Measurements from ENCODE around the gene PAEP.
"Not testable (repeated sequence)": the region's sequence is repeated elsewhere in the genome, so short reads cannot be mapped to it uniquely, and the experiment has no call there.

Gene PAEP

GRCh38 chr9:135520916-135521607 is 40.5 kb upstream of the PAEP start, which contains the start of gene LCN1:
TSS of gene LCN1 (plus strand) at chr9:135521440. CDS start at chr9:135521498, 58 bp downstream.
- H3K36me3 ChIP-seq (ENCODE audit: control insufficient read depth, insufficient read depth, low read length) = no peaks in the 10 kb centered on the region
- H3K9me3 ChIP-seq (ENCODE audit: control insufficient read depth, low read length) = no peaks in the 10 kb centered on the region
- no peak within 1 kb of the TSS for H3K9ac ChIP-seq (ENCODE audit: low read length)
- no peaks in the 10 kb centered on the region for H3K4me1 ChIP-seq (ENCODE audit: control insufficient read depth, insufficient read depth, low read length)
- H3K27me3 ChIP-seq (ENCODE audit: control insufficient read depth, insufficient read depth, low read length) = no peaks in the 10 kb centered on the region
- H3K4me3 ChIP-seq (ENCODE audit: low read length) = no peak within 1 kb of the TSS

- H3K9ac ChIP-seq (ENCODE audit: low read length) = no peak overlapping the region
- H3K36me3 ChIP-seq (ENCODE audit: control insufficient read depth, insufficient read depth, low read length) = no peaks in the 10 kb centered on the region
- no peaks in the 10 kb centered on the region for H3K4me1 ChIP-seq (ENCODE audit: control insufficient read depth, insufficient read depth, low read length)
- H3K4me3 ChIP-seq (ENCODE audit: low read length) = no peak overlapping the region
- no peaks in the 10 kb centered on the region for H3K27me3 ChIP-seq (ENCODE audit: control insufficient read depth, insufficient read depth, low read length)
- no peaks in the 10 kb centered on the region for H3K9me3 ChIP-seq (ENCODE audit: control insufficient read depth, low read length)
Measured at GRCh38 chr9:135521608-135522095, 39.9 kb upstream of the PAEP start.

GRCh38 chr9:135522137-135522877 is 39.2 kb upstream of the PAEP start:
- no peaks in the 10 kb centered on the region for H3K27me3 ChIP-seq (ENCODE audit: control insufficient read depth, insufficient read depth, low read length)
- H3K4me1 ChIP-seq (ENCODE audit: control insufficient read depth, insufficient read depth, low read length) = no peaks in the 10 kb centered on the region
- H3K9ac ChIP-seq (ENCODE audit: low read length) = no peak overlapping the region
- no peak overlapping the region for H3K4me3 ChIP-seq (ENCODE audit: low read length)
- no peaks in the 10 kb centered on the region for H3K36me3 ChIP-seq (ENCODE audit: control insufficient read depth, insufficient read depth, low read length)
- no peaks in the 10 kb centered on the region for H3K9me3 ChIP-seq (ENCODE audit: control insufficient read depth, low read length)

GRCh38 chr9:135522931-135523330 is 38.6 kb upstream of the PAEP start:
- Histone ChIP-seq H3K27me3 (ENCODE audit: control insufficient read depth, insufficient read depth, low read length) (no peaks in the 10 kb centered on the region), H3K9me3 (ENCODE audit: control insufficient read depth, low read length) (no peaks in the 10 kb centered on the region), H3K9ac (ENCODE audit: low read length) (no peak overlapping the region)

GRCh38 chr9:135523521-135524129 is 37.9 kb upstream of the PAEP start:
- Histone ChIP-seq H3K36me3 (ENCODE audit: control insufficient read depth, insufficient read depth, low read length) (no peaks in the 10 kb centered on the region), H3K27me3 (ENCODE audit: control insufficient read depth, insufficient read depth, low read length) (no peaks in the 10 kb centered on the region), H3K9ac (ENCODE audit: low read length) (no peak overlapping the region), H3K4me3 (ENCODE audit: low read length) (no peak overlapping the region), H3K9me3 (ENCODE audit: control insufficient read depth, low read length) (no peaks in the 10 kb centered on the region), H3K4me1 (ENCODE audit: control insufficient read depth, insufficient read depth, low read length) (no peaks in the 10 kb centered on the region)

More at GRCh38 chr9:135522931-135523330, 38.6 kb upstream of the PAEP start:
- H3K36me3 ChIP-seq (ENCODE audit: control insufficient read depth, insufficient read depth, low read length) = no peaks in the 10 kb centered on the region
- no peak overlapping the region for H3K4me3 ChIP-seq (ENCODE audit: low read length)
- no peaks in the 10 kb centered on the region for H3K4me1 ChIP-seq (ENCODE audit: control insufficient read depth, insufficient read depth, low read length)

GRCh38 chr9:135524130-135524861 is 37.3 kb upstream of the PAEP start:
- H3K9ac ChIP-seq (ENCODE audit: low read length) = no peak overlapping the region
- H3K4me3 ChIP-seq (ENCODE audit: low read length) = no peak overlapping the region
- no peaks in the 10 kb centered on the region for H3K36me3 ChIP-seq (ENCODE audit: control insufficient read depth, insufficient read depth, low read length)
- H3K9me3 ChIP-seq (ENCODE audit: control insufficient read depth, low read length) = no peaks in the 10 kb centered on the region
- no peaks in the 10 kb centered on the region for H3K27me3 ChIP-seq (ENCODE audit: control insufficient read depth, insufficient read depth, low read length)
- H3K4me1 ChIP-seq (ENCODE audit: control insufficient read depth, insufficient read depth, low read length) = no peaks in the 10 kb centered on the region

- Histone ChIP-seq H3K36me3 (ENCODE audit: control insufficient read depth, insufficient read depth, low read length) (no peaks in the 10 kb centered on the region), H3K9ac (ENCODE audit: low read length) (no peak overlapping the region), H3K4me3 (ENCODE audit: low read length) (no peak overlapping the region), H3K9me3 (ENCODE audit: control insufficient read depth, low read length) (no peaks in the 10 kb centered on the region), H3K4me1 (ENCODE audit: control insufficient read depth, insufficient read depth, low read length) (no peaks in the 10 kb centered on the region), H3K27me3 (ENCODE audit: control insufficient read depth, insufficient read depth, low read length) (no peaks in the 10 kb centered on the region)
Measured at GRCh38 chr9:135525241-135526088, 36.1 kb upstream of the PAEP start.

GRCh38 chr9:135526089-135526729 is 35.3 kb upstream of the PAEP start:
- H3K4me3 ChIP-seq (ENCODE audit: low read length) = no peak overlapping the region
- no peaks in the 10 kb centered on the region for H3K4me1 ChIP-seq (ENCODE audit: control insufficient read depth, insufficient read depth, low read length)
- no peaks in the 10 kb centered on the region for H3K27me3 ChIP-seq (ENCODE audit: control insufficient read depth, insufficient read depth, low read length)
- no peaks in the 10 kb centered on the region for H3K36me3 ChIP-seq (ENCODE audit: control insufficient read depth, insufficient read depth, low read length)
- no peaks in the 10 kb centered on the region for H3K9me3 ChIP-seq (ENCODE audit: control insufficient read depth, low read length)
- H3K9ac ChIP-seq (ENCODE audit: low read length) = no peak overlapping the region

- Histone ChIP-seq H3K36me3 (ENCODE audit: control insufficient read depth, insufficient read depth, low read length) (no peaks in the 10 kb centered on the region), H3K4me3 (ENCODE audit: low read length) (no peak overlapping the region), H3K27me3 (ENCODE audit: control insufficient read depth, insufficient read depth, low read length) (no peaks in the 10 kb centered on the region), H3K4me1 (ENCODE audit: control insufficient read depth, insufficient read depth, low read length) (no peaks in the 10 kb centered on the region), H3K9me3 (ENCODE audit: control insufficient read depth, low read length) (no peaks in the 10 kb centered on the region), H3K9ac (ENCODE audit: low read length) (no peak overlapping the region)
Measured at GRCh38 chr9:135526730-135527571, 34.6 kb upstream of the PAEP start.

GRCh38 chr9:135528842-135529435 is 32.6 kb upstream of the PAEP start:
- H3K4me1 ChIP-seq (ENCODE audit: control insufficient read depth, insufficient read depth, low read length); H3K9ac ChIP-seq (ENCODE audit: low read length); H3K9me3 ChIP-seq (ENCODE audit: control insufficient read depth, low read length); H3K4me3 ChIP-seq (ENCODE audit: low read length); H3K36me3 ChIP-seq (ENCODE audit: control insufficient read depth, insufficient read depth, low read length); H3K27me3 ChIP-seq (ENCODE audit: control insufficient read depth, insufficient read depth, low read length): not testable (repeated sequence)
